IPS DF 19.7 (cell line): ENCODE measurements around the gene C6orf141.
"Not testable (repeated sequence)": the region's sequence is repeated elsewhere in the genome, so short reads cannot be mapped to it uniquely, and the experiment has no call there.

Experiments used
- DNase-seq: peaks from one replicate; pipeline ENCODE4 v3.0.0-alpha.2; 2013; ENCODE audit warnings: low read depth, low spot score

Gene C6orf141

DNA sequence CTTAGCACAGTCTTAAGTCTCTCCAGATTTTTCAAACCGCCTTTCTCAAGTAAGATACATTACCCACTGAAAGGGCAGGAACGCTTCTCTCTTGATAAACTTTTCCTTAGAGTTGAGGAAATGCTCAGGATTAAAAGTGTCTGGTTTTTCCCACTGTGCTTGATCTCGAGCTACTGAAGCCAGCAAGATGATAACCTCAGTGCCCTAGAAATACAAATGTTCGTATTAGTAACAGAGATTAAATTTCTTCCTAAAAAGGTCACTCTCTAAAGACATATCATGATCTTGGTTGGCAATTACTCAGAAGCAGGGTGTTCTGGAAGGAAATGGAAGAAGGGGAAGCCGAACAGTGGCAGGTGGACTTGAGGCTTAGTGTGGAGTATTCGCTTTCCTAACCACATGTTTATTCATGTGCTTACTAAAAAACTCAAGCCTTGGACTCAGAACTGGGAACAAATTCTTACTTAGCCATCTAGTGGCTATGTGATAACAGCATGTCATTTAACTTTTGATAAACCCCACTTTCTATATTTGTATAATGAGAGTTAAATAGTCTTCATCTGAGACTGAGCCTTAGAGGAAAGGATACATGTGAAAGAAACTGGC is 20.1 kb downstream of the C6orf141 start:
- DNase-seq, result no peak

DNA sequence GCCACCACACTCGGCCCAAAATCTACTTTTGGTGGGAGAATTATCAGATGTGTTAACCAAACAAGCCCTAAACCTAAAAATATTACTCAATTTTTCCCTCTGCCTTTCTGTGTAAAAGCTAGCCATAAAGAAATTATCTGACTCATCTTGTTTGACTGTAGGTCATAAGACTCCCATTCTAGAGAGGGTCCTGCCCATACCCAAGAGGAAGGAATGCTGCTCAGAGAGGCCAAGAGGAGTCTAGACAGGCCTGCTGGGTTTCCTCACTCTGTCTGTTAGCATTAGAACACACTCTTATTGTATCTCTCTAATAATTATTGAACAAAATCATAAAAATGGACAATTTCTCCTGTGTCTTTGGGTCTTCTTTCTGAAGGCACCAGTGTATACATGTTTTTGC is 26.1 kb downstream of the C6orf141 start:
- DNase-seq, result no peak

DNA sequence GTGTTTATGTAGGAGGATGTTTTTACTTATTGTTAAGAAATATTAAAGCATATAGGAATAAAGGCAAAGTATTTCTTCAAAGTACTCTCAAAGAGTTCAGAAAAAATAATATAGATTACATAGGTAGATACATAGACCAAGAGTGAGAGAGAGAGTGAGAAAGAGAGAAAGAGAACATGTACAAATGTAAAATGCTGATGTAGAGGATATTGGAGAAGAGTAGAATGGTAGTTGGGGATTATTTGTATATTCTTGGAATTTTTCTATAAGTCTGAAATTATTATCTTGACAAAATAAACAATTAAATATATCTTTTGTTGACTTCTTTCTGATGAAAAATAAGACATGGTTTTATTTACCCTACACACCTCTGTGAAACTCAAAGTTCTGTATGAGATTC is 29.2 kb downstream of the C6orf141 start:
- DNase-seq, result no peak

DNA sequence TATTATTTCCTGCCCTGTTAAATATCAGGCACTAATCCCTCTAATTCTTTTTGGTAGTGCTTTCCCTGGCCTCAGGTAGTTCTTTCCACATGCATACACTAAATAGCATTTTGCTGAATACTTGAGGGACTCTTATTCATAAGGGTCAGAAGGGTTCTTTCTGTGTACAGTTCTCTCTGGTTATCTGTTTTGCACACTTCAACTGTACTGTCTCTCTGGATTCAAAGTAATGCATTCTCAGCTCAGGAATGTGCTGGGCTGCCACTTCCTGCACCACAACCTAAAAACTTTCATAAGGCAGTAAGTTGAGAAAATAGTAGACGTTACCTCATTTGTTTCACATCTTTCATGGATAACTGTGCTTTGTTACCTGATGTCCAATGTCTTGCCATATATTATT is 32.1 kb downstream of the C6orf141 start:
- DNase-seq, result no peak

DNA sequence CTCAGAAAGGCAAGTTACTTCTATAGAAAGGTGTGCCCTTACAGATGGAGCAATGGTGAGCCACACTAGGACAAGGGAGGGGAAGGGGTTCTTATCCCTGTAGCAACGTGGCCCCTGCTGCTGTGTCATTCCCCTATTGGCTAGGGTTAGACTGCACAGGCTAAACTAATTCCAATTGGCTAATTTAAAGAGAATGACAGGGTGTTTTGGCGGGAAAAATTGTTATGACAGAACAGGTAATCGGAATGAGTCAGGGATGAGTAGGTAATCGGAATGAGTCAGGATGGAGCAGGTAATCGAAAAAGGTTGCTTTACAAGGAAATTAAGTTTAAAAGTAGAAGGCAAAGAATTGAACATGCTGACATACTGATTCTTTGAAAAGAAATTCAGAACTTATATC is 36.8 kb downstream of the C6orf141 start:
- not testable (repeated sequence) for DNase-seq
